ENCODE measurements around the gene DDX1.
"Not testable (repeated sequence)": the region's sequence is repeated elsewhere in the genome, so short reads cannot be mapped to it uniquely, and the experiment has no call there.

Gene DDX1

DNA sequence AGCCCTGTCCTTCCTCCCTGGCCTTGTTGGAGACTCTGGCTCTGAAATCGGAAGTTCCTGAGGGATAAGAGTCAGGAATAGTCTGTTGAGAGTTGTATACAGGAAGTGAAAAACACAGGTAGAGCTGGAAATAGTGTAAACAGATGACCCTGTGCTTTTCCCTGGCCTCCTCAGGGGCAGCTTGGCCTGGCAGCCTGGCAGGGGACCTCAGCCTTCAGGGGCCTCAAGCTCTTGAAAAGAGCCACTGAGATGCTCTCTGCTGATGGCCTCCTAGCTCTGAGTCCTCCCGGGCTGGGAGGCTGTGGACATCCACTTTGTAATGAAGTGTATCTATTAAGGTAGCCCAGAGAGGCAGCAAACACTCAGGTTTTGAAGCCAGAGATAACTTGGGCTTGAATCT is 79.3 kb downstream of the DDX1 start:
- DNase-seq (ENCODE audit: low read depth, low spot score): no peak
- H3K27ac ChIP-seq: no peak overlapping the region

DNA sequence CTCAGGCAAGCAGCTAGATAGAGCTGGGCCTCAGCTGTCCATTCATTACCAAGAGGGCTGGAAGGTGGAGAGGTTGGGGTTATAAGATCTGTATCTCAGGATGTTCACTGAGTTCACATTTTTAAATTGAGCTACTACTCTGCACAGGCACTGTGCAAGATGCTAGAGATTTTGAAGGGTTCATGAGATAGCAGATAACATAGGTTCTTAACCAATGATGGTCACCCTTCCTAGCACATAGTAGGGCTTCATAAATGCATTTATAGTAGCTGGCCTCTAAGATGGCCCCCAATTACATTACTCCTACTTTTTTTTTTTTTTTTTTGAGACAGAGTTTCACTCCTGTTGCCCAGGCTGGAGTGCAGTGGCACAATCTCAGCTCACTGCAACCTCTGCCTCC is 79.7 kb downstream of the DDX1 start:
- no peak overlapping the region for H3K27ac ChIP-seq
- DNase-seq (ENCODE audit: low read depth, low spot score): no peak

DNA sequence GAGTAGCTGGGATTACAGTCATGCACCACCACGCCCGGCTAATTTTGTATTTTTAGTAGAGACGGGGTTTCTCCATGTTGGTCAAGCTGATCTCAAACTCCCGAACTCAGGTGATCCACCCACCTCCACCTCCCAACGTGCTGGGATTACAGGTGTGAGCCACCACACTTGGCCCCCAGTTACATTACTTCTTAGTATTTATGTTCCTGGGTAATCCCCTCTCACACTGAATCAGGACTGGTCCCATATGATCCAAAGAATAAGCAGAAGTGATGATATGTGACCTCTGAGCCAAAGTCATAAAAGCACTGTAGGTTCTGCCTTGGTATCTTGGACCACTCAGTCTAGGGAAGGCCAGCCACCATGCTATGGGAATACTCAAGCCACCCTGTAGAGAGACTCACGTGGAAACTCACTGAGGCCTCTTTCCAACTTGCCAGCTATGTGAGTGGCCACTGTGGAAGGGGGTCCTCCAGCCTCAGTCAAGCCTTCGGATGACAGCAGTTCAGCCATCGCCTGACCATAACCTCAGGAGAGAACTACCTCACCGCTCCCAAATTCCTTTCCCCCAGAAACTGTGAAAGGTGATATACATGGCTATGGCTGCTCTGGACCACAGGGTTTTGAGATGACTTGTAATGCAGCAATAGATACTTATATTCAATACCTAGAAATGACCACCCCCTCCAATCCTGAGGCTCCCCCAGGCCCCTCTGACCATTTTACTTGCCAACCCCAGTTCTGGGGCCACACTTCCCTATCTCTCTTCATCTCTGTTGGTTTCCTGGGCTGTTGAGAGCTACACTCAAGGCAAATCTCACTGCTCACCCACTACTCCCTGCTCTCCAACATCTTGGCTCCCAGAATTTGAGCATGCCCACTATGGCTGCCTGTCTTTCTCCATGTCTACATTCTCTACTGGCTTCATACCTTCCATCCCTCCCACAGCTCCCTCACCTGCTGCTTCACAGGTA is 80.5 kb downstream of the DDX1 start:
- H3K27ac ChIP-seq: no peak overlapping the region
- no peak for DNase-seq (ENCODE audit: low read depth, low spot score)

DNA sequence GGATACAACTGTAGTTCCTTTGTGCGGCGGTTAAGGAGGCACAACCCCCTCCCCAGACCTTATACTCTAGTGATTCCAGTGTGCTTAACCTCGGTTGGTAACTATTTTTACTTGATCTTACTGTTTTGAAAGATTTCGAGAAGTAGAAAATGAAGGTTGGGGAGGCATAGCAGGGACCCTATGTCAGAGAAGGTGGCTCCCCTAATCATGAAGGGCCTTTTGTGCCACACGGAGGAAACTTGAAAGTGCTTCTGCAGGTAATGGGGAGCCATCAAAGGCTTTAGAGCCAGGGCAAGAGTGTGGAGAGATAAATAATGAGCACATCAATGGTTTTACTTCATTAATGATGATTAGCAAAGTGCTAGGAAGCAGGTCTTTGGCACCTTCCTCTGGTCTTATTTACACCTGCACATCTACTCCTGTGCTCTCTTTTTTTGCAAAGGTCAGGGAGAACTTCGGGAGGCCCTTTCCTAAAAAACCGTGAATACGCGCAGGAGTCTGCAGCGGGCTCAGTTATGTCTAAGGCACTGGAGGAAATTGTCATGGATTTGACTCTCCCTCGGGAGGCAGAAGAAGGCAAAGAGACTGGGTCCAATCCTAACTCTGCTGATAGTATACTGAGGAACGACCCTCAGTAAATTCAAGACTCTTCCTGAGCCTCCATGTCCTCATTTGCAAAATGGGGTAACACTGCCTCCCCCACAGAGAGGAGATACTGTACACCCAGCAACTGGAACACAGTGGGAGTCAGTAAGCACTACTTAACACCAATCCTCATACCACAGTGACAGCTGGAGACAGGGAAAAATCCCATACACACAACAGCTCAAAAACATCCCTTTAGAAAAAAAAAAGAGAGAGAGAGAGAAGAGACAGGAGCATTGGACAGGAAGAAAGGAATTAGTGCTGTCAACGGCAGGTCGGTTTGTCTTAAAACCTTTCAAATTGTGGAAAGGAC is 81.6 kb downstream of the DDX1 start:
- H3K27ac ChIP-seq: peak overlapping the region; percentile 81
- DNase-seq (ENCODE audit: low read depth, low spot score): no peak

DNA sequence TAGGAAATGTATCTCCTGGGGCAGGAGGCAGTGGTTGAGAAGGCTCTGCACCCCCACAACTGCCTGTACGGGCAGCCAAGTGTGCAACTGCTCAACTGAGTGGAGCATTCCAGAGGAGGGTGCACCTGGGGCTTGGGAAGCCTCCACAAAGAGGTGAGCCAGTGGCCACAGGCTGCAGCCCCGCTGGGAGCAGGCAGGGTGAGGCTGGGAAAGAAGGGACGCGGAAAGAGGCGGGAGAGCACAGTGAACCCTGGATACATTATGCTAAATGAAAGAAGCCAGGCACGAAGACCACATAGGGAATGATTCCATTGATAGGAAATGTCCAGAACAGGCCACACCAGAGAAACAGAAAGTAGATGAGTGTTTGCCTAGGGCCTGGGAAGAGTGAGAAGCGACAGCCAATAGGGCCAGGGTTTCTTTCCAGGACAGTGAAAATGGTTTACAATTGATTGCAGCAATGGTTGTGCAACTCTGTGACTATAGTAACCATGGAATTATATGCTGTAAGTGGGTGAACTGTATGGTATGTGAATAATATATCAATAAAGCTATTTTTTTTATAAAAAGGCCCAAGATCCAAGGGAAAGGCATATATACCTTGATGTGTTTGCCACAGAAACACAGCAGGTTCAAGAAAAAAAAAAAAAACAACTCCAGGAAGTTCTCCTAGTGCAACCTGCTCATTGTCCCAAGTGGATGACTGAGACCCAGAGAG is 82.4 kb downstream of the DDX1 start:
- peak overlapping the region; percentile 81 for H3K27ac ChIP-seq
- peak; percentile 80 for DNase-seq (ENCODE audit: low read depth, low spot score)

DNA sequence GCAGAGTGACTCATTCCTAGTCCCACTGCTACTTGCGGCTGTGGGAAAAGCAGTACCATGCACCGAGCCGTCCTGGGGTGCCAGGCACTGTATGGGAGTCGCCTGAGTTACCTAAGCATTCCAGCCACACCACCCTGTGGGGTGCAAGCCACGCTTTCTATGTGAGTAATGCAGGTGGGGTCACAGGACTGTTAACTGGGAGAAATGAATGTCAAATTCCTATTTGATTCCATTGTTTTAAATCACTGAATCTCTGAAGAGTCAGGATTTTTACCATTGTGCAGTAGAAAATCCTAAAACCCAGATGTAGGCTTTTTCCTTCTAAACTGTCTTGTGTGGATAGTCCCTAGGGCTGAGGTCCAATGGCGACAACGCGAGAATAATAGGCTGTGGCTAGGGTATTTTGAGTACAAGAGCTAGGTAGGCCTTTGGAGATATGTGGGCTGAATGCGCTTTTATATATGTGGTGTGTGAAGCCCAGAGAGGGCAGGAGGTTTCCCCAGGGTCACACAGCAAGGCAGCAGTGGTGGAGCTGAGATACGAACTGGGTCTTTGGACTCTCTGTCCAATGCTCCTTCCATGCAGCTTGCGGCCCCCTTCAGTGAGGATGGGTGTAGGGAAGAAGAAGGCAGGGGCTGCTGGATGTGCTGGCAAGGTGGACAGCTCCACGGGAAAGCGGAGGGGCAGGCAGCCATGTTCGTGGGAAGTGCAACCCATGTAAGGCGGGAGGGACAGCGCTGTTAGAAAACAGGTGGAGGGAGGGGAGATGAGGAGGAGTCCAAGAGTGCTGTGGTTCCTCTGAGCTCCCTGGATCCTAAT is 83.2 kb downstream of the DDX1 start:
- no peak for DNase-seq (ENCODE audit: low read depth, low spot score)

DNA sequence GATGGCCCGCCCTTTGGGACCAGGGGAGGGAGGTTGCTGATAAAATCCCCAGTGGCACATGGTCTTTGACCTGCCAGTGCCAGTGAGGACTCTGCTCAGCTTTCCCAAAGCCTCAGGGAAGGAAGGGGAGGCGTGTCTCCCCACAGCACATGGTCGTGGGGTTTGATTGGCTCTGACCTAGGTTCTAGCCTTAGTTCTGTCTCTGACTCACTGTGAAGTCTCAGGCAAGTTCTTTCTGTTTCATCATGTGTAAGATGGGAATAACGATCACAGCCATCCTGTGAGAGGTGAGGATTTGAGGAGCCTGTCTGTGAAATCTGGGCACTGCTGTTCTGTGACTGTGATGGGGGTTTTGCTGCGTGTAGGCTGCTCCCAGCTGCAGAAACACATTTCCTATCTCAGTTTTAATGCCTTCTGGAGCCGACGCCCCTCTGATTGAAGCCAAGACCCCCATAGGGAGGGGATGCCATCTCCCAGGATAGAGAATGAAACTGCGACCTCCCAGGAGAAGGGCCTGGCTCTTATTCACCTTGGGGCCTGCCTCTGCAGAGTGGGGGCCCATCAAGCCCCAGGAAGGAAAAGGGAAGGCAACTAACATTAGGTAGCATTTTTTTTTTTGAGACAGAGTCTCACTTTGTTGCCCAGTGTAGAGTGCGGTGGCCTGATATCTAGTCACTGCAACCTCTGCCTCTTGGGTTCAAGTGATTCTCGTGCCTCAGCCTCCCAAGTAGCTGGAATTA is 84.0 kb downstream of the DDX1 start:
- peak overlapping the region; percentile 81 for H3K27ac ChIP-seq
- peak; percentile 55 for DNase-seq (ENCODE audit: low read depth, low spot score)

More for the DNA sequence above, 83.2 kb downstream of the DDX1 start:
- H3K27ac ChIP-seq: peak overlapping the region; percentile 81

DNA sequence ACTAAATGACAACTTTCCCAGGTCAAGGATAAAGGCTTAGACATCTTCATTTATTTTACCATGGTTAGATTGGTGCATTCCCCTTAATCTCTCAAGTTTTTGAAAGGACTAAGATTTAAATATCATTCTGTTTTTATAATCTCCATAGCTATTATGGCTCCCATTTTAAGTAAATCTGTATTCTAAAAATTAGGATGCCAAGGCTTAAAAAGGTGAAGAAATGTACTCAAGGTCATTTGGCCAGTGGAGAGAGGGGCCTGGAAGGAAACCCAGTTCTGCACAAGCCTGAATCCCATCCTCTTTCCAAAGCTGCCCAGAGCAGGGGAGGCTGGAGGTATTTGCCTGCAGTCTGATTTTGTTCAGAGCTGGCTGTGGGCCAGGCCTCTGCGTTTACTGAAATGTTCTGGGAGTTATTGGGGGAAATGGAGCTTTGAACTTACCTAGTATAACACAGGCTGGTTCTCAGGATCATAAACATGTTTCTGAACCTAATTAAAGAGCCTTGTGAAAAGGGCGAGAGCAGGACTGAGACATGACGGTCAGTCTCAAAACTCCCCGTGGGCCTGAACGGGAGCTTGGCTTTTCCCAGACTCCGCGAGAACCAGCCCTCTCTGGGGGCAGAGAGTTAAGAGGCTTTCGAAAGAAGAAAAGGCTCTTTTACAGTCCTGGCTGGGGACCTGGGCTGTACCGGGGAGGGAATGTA is 85.6 kb downstream of the DDX1 start:
- no peak overlapping the region for H3K27ac ChIP-seq
- no peak for DNase-seq (ENCODE audit: low read depth, low spot score)

DNA sequence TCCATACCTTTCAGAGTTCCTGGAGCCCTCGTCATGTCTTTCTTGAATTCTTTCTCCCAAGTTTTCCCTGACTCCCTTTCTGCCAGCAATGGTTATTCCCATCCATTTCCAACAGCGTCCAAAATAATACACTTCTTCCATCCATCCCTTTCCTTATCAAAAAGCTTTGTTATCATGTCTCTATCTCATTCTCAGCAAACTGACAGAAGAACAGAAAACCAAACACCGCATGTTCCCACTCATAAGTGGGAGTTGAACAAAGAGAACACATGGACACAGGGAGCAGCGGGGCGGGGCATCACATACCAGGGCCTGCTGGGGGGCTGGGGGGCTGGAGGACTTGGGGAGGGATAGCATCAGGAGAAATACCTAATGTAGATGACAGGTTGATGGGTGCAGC is 86.7 kb downstream of the DDX1 start:
- DNase-seq (ENCODE audit: low read depth, low spot score): no peak

DNA sequence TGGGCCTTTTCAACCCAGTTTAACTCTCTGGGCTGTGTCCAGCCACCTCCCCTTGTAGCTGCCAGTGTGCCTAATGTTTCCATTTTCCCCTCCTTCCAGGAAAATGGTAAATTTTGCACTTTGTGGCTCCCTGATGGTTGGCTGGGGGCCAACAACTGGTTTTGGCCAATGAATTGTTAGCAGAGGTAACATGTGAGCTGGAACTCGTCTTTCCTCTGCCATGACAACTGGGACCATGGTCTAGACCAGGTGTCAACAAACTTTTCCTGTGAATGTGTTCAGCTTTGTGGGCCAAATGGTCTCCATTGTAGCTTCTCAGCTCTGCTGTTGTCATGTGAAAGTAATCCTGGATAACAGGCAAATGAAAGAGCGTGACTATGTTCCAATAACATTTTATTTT is 87.2 kb downstream of the DDX1 start:
- DNase-seq (ENCODE audit: low read depth, low spot score): no peak

More for the DNA sequence above, 86.7 kb downstream of the DDX1 start:
- no peak overlapping the region for H3K27ac ChIP-seq

DNA sequence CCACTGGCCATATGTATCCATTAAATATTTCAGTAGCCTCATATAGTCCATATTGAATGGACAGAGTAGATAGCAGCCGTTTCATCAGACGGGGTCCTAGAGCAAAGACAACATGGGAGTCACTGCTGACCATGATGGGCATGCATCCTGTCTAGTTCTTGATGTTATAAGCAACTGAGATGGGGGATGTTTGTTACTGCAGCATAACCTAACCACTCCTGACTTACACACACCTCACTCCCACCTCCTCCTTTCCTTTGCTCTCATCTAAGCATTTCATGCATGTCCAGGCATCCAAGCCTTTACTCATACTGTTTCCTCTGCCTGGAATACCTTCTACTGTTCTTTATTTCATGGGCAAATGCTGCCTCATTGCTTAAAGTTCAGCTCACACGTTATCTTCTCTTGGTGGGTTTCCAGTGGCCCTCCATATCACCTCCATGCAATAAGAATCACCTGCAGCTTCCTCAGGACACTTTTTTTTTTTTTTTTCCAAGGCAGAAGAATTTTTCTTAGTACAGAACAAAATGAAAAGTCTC is 87.8 kb downstream of the DDX1 start:
- DNase-seq (ENCODE audit: low read depth, low spot score): no peak

More for the DNA sequence above, 87.2 kb downstream of the DDX1 start:
- no peak overlapping the region for H3K27ac ChIP-seq

DNA sequence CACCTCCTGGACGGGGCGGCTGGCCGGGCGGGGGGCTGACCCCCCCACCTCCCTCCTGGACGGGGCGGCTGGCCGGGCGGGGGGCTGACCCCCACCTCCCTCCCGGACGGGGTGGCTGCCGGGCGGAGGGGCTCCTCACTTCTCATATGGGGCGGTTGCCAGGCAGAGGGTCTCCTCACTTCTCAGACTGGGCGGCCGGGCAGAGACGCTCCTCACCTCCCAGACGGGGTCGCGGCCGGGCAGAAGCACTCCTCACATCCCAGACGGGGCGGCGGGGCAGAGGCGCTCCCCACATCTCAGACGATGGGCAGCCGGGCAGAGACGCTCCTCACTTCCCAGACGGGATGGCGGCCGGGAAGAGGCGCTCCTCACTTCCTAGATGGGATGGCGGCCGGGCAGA is 88.5 kb downstream of the DDX1 start:
- H3K27ac ChIP-seq; DNase-seq (ENCODE audit: low read depth, low spot score): not testable (repeated sequence)

More for the DNA sequence above, 87.8 kb downstream of the DDX1 start:
- H3K27ac ChIP-seq: no peak overlapping the region
